GM23338 (cell line): ENCODE results near the gene RCAN3.

Experiments used
- CTCF ChIP-seq, 2 experiments: fragments of 200-600 bp in 1 of 2; sonication (generic) in 1 of 2; conservative IDR thresholded peaks; 2 replicates each; pipeline versions ENCODE4 v1.5.1 to v1.6.1; 2016 to 2017; ENCODE audit warnings: antibody characterized with exemption in 2 of 2, low read depth in 2 of 2, mild to moderate bottlenecking in 2 of 2, moderate library complexity in 1 of 2
- EZH2 ChIP-seq: fragments of 200-600 bp; sonication (generic); IDR thresholded peaks from one replicate; pipeline ENCODE4 v1.8.0; 2017; ENCODE audit warnings: antibody characterized with exemption, mild to moderate bottlenecking, low read depth; ENCODE audit not compliant: unreplicated experiment
- EZH2phosphoT487 ChIP-seq: fragments of 200-600 bp; sonication (generic); IDR thresholded peaks from one replicate; pipeline ENCODE4 v1.8.1; 2018; ENCODE audit warnings: antibody characterized with exemption; ENCODE audit not compliant: unreplicated experiment
- JUNB ChIP-seq: IDR thresholded peaks from one replicate; pipeline ENCODE4 v1.6.1; 2016; ENCODE audit warnings: antibody characterized with exemption; ENCODE audit not compliant: unreplicated experiment
- POLR2AphosphoS5 ChIP-seq: IDR thresholded peaks from 2 replicates; pipeline ENCODE4 v1.6.1; 2016; ENCODE audit warnings: antibody characterized with exemption, low read depth
- TF ChIP-seq, protein P1 (sequence below): IDR thresholded peaks from one replicate; pipeline ENCODE4 v1.6.1; 2018; ENCODE audit warnings: antibody characterized with exemption; ENCODE audit not compliant: unreplicated experiment

- TF ChIP-seq CTCF (conservative IDR thresholded peaks at IDR 0.05; ENCODE audit: low read depth in 2 of 2): no peak
- TF ChIP-seq, protein P1, sequence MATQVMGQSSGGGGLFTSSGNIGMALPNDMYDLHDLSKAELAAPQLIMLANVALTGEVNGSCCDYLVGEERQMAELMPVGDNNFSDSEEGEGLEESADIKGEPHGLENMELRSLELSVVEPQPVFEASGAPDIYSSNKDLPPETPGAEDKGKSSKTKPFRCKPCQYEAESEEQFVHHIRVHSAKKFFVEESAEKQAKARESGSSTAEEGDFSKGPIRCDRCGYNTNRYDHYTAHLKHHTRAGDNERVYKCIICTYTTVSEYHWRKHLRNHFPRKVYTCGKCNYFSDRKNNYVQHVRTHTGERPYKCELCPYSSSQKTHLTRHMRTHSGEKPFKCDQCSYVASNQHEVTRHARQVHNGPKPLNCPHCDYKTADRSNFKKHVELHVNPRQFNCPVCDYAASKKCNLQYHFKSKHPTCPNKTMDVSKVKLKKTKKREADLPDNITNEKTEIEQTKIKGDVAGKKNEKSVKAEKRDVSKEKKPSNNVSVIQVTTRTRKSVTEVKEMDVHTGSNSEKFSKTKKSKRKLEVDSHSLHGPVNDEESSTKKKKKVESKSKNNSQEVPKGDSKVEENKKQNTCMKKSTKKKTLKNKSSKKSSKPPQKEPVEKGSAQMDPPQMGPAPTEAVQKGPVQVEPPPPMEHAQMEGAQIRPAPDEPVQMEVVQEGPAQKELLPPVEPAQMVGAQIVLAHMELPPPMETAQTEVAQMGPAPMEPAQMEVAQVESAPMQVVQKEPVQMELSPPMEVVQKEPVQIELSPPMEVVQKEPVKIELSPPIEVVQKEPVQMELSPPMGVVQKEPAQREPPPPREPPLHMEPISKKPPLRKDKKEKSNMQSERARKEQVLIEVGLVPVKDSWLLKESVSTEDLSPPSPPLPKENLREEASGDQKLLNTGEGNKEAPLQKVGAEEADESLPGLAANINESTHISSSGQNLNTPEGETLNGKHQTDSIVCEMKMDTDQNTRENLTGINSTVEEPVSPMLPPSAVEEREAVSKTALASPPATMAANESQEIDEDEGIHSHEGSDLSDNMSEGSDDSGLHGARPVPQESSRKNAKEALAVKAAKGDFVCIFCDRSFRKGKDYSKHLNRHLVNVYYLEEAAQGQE: no peak
- TF ChIP-seq JUNB: no peak
- TF ChIP-seq EZH2phosphoT487: no peak
- TF ChIP-seq POLR2AphosphoS5: no peak
- no peak for TF ChIP-seq EZH2
Measured at GRCh38 chr1:24589200-24589599, 86.6 kb downstream of the RCAN3 start.
